GM12878 (cell line): ENCODE measurements around the gene WDR86. TPM values are rescaled to one million over a fixed set of nuclear protein-coding genes. Genes with fewer than 3 reads are reported as not detected.

Experiments
- ATAC-seq: fragments of 200-7000 bp; cut with Tn5 transposase; 3 replicates; pipeline ENCODE4 v1.9.1; 2020; ENCODE audit warnings: mild to moderate bottlenecking, moderate library complexity
- BruUV-seq: library from RNA; stranded (reverse); fragments of 400-500 nt; replicated peaks from 2 replicates; lab custom pipeline; 2021; lab: Mats Ljungman, UMichigan
- CTCF ChIA-PET: fragments of 300-600 bp; sonication (Branson Sonifier 250); formaldehyde crosslinking; extraction: SDS; loops from one replicate; lab custom pipeline; 2021; ENCODE audit warnings: inconsistent platforms; lab: Yijun Ruan, JAX
- POLR2A ChIA-PET: fragments of 350-600 bp; formaldehyde crosslinking; extraction: SDS; loops from one replicate; lab custom pipeline; 2021; ENCODE audit warnings: inconsistent platforms; lab: Charles Lee
- RAD21 ChIA-PET: fragments of 300-600 bp; sonication (Branson Sonifier 250); formaldehyde crosslinking; loops from one replicate; lab custom pipeline; 2023; ENCODE audit warnings: antibody characterized with exemption; ENCODE audit not compliant: unreplicated experiment; lab: Charles Lee
- SMC1A ChIA-PET: fragments of 300-600 bp; sonication (Branson Sonifier 250); formaldehyde crosslinking; loops from one replicate; lab custom pipeline; 2023; ENCODE audit not compliant: unreplicated experiment, uncharacterized antibody; lab: Charles Lee
- DNase-seq: peaks from one replicate; pipeline ENCODE4 v3.0.0-alpha.2; 2011; ENCODE audit warnings: low read depth, low spot score
- FAIRE-seq: peaks from 3 replicates; lab custom pipeline; 2011; peaks lifted over from hg19 to GRCh38; lab: Jason Lieb, UNC
- H2AFZ ChIP-seq: 2 replicates; pipeline ENCODE4 v1.6.0; 2011; ENCODE audit warnings: low read depth, low read length, control low read depth; ENCODE audit not compliant: control insufficient read depth
- H3K27ac ChIP-seq: 2 replicates; pipeline ENCODE4 v1.5.1; 2011; ENCODE audit warnings: control low read depth; ENCODE audit not compliant: control insufficient read depth, insufficient read depth
- H3K27me3 ChIP-seq, 2 experiments: replicated peaks in 1 of 2; 2 replicates each; pipeline versions ENCODE4 v1.6.0 to v1.6.1; 2011; ENCODE audit warnings: low read length in 1 of 2; ENCODE audit not compliant: control insufficient read depth in 2 of 2, insufficient read depth in 2 of 2
- H3K36me3 ChIP-seq, 2 experiments: 2 replicates each; pipeline ENCODE4 v1.5.1; 2011; ENCODE audit warnings: low read length in 1 of 2; ENCODE audit not compliant: control insufficient read depth in 2 of 2, insufficient read depth in 2 of 2
- H3K4me1 ChIP-seq: 2 replicates; pipeline ENCODE4 v1.6.1; 2011; ENCODE audit warnings: mild to moderate bottlenecking, low read length, moderate library complexity, mixed read lengths; ENCODE audit not compliant: control insufficient read depth, insufficient read depth
- H3K4me2 ChIP-seq: 2 replicates; pipeline ENCODE4 v1.6.0; 2011; ENCODE audit warnings: control low read depth; ENCODE audit not compliant: control insufficient read depth, insufficient read depth
- H3K4me3 ChIP-seq: fragments of 200-600 bp; sonication (generic); 2 replicates; pipeline ENCODE4 v1.5.1; 2016
- H3K79me2 ChIP-seq: 2 replicates; pipeline ENCODE4 v1.6.0; 2011; ENCODE audit warnings: low read length; ENCODE audit not compliant: control insufficient read depth, insufficient read depth
- H3K9ac ChIP-seq: 2 replicates; pipeline ENCODE4 v1.8.0; 2011; ENCODE audit warnings: low read length, control low read depth, mixed read lengths; ENCODE audit not compliant: control insufficient read depth, insufficient read depth
- H3K9me3 ChIP-seq: replicated peaks from 3 replicates; pipeline ENCODE4 v1.5.1; 2011; ENCODE audit warnings: mild to moderate bottlenecking, low read length; ENCODE audit not compliant: control insufficient read depth, insufficient read depth
- H4K20me1 ChIP-seq: 2 replicates; pipeline ENCODE4 v1.6.0; 2011; ENCODE audit not compliant: control insufficient read depth, insufficient read depth
- CREM ChIP-seq: IDR thresholded peaks from 2 replicates; pipeline ENCODE4 v1.6.1; 2014; ENCODE audit warnings: antibody characterized with exemption, low read depth
- E2F4 ChIP-seq: IDR thresholded peaks from 2 replicates; pipeline ENCODE4 v1.6.1; 2012; ENCODE audit warnings: low read depth, low read length, improper control_type of control experiment
- EP300 ChIP-seq, 2 experiments: fragments of 150-350 bp in 1 of 2; IDR thresholded peaks; 2 replicates each; pipeline ENCODE4 v1.6.1; 2011 to 2012; ENCODE audit warnings: low read depth in 2 of 2, low read length in 2 of 2, borderline replicate concordance in 1 of 2, improper control_type of control experiment in 1 of 2, inconsistent platforms in 1 of 2; ENCODE audit not compliant: control insufficient read depth in 1 of 2
- IKZF2 ChIP-seq, 2 experiments: fragments of 450-650 bp; IDR thresholded peaks; 2 replicates each; pipeline ENCODE4 v1.6.1; 2017; ENCODE audit warnings: mild to moderate bottlenecking in 2 of 2, moderate library complexity in 2 of 2
- IRF3 ChIP-seq: fragments of 450-650 bp; IDR thresholded peaks from 2 replicates; pipeline ENCODE4 v1.6.1; 2014; ENCODE audit warnings: mild to moderate bottlenecking
- IRF4 ChIP-seq: IDR thresholded peaks from 2 replicates; pipeline ENCODE4 v1.6.1; 2011; ENCODE audit warnings: low read depth, low read length
- JUNB ChIP-seq: IDR thresholded peaks from 2 replicates; pipeline ENCODE4 v1.6.1; 2016; ENCODE audit warnings: antibody characterized with exemption, mild to moderate bottlenecking
- NFYB ChIP-seq: IDR thresholded peaks from 2 replicates; pipeline ENCODE4 v1.6.1; 2011; ENCODE audit warnings: low read depth, mild to moderate bottlenecking, low read length, improper control_type of control experiment, moderate library complexity; ENCODE audit not compliant: insufficient read depth
- PBX3 ChIP-seq: IDR thresholded peaks from 2 replicates; pipeline ENCODE4 v1.6.1; 2011; ENCODE audit warnings: mild to moderate bottlenecking, low read depth, low read length, moderate library complexity; ENCODE audit not compliant: insufficient replicate concordance
- RAD21 ChIP-seq: IDR thresholded peaks from 2 replicates; pipeline ENCODE4 v1.6.1; 2011; ENCODE audit warnings: mild to moderate bottlenecking, low read depth, low read length, moderate library complexity; ENCODE audit not compliant: insufficient read depth
- RCOR1 ChIP-seq: conservative IDR thresholded peaks from 2 replicates; pipeline ENCODE4 v1.6.1; 2012; ENCODE audit warnings: low read depth, low read length, improper control_type of control experiment
- SKIL ChIP-seq: fragments of 450-650 bp; IDR thresholded peaks from 2 replicates; pipeline ENCODE4 v1.6.1; 2017; ENCODE audit warnings: mild to moderate bottlenecking, low read depth, inconsistent platforms; ENCODE audit not compliant: poor library complexity, severe bottlenecking
- SMARCA5 ChIP-seq: fragments of 450-650 bp; IDR thresholded peaks from 2 replicates; pipeline ENCODE4 v1.6.1; 2017; ENCODE audit warnings: mild to moderate bottlenecking
- SP1 ChIP-seq: IDR thresholded peaks from one replicate; pipeline ENCODE4 v1.6.1; 2011; ENCODE audit warnings: low read depth, low read length
- SPI1 ChIP-seq: IDR thresholded peaks from 2 replicates; pipeline ENCODE4 v1.6.1; 2011; ENCODE audit warnings: low read depth, mild to moderate bottlenecking, low read length, moderate library complexity, borderline replicate concordance; ENCODE audit not compliant: insufficient read depth
- YBX1 ChIP-seq: fragments of 450-650 bp; IDR thresholded peaks from 2 replicates; pipeline ENCODE4 v1.6.1; 2016; ENCODE audit warnings: antibody characterized with exemption
- ZNF622 ChIP-seq: fragments of 450-650 bp; IDR thresholded peaks from 2 replicates; pipeline ENCODE4 v1.6.1; 2017; ENCODE audit warnings: mild to moderate bottlenecking, inconsistent platforms
- WGBS: methylation state at CpG from one replicate; pipeline ENCODE4 v1.1.6; 2016; ENCODE audit warnings: low lambda C conversion rate; ENCODE audit not compliant: insufficient replicate concordance, insufficient coverage; ENCODE audit errors: missing lambda C conversion rate; 5-methylcytosine and 5-hydroxymethylcytosine counted together
- in situ Hi-C: fragments of 300-500 bp; cut with MboI; formaldehyde crosslinking; loops from 9 replicates; pipeline ENCODE4 v1.14.3; 2018; ENCODE audit warnings: mixed read lengths
- intact Hi-C: fragments of 100-400 bp; cut with micrococcal nuclease; formaldehyde crosslinking; loops from one replicate; pipeline ENCODE4 v1.14.2; 2022; ENCODE audit not compliant: unreplicated experiment
- polyA plus RNA-seq, 11 experiments: library from polyadenylated mRNA; depleted of rRNA in 4 of 11; unstranded in 6 of 11; stranded (reverse) in 5 of 11; fragments of >200 nt; fragmentation: Nextera tagmentation in 4 of 11; fragmentation: Illumina TruSeq in 1 of 11; extraction: Ambion mirVana in 4 of 11; extraction: Trizol in 1 of 11; gene quantifications; 1 replicate in 1 of 11; 2 replicates in 10 of 11; pipeline versions ENCODE4 v1.2.1 to v1.2.3, GENCODE V29; 2011 to 2016; ENCODE audit warnings: inconsistent platforms in 2 of 11, missing spikeins in 2 of 11, low read depth in 1 of 11
- total RNA-seq, 4 experiments: library from RNA; depleted of rRNA in 3 of 4; stranded (reverse); fragments of >200 nt in 3 of 4; fragmentation: Illumina TruSeq in 1 of 4; extraction: Trizol in 1 of 4; gene quantifications; 2 replicates each; pipeline versions ENCODE4 v1.2.1 to v1.2.3, GENCODE V29; 2013 to 2021

Gene WDR86
- total and polyA plus RNA-seq, 10 of the 15 experiments (the other 5 are each of a cell fraction or from before 2014, with no cell fraction given), result 0.05 to 0.19 (median 0.15) TPM; not detected in 7

GRCh38 chr7:151339651-151340382, 70.0 kb downstream of the WDR86 start:
- Histone ChIP-seq H3K9me3 (peaks cover 5% of the 10 kb centered on the region; the same call in 1 of the 3 replicates), H3K27me3 (no peaks in the 10 kb centered on the region), H3K27ac (peak overlapping the region; percentile 81), H3K9ac (peak overlapping the region; percentile 24; the same call in 1 of the 2 replicates), H3K36me3 (no peaks in the 10 kb centered on the region), H3K79me2 (peaks cover 17% of the 10 kb centered on the region), H4K20me1 (no peaks in the 10 kb centered on the region), H3K4me1 (peaks cover 20% of the 10 kb centered on the region), H2AFZ (peak overlapping the region; percentile 41), H3K4me2 (peak overlapping the region; percentile 53), H3K4me3 (peak overlapping the region; percentile 13; the same call in 1 of the 2 replicates)
- ATAC-seq (peak; percentile 53), FAIRE-seq (peak; percentile 93), DNase-seq (peak; percentile 69)
- intact Hi-C loops, result loop anchor here (5.0 kb wide), 2 partner anchors 113 to 177 kb away; partner anchors contain the start of genes ABCF2 and RHEB
- under 1% methylated on average over 7 of the region's 7 CpGs for WGBS
- POLR2A ChIA-PET, result interaction anchor here (0.5 to 1.2 kb wide), 5 partner anchors 11 to 54 kb away, joined by 3 to 8 read pairs (median 4); no protein-coding TSS in a partner anchor
- no TSS peak for BruUV-seq
- RAD21 ChIA-PET, result interaction anchor here (0.8 to 1.1 kb wide), 3 partner anchors 10 to 24 kb away, joined by 3 to 5 read pairs (median 3); no protein-coding TSS in a partner anchor
- SMC1A ChIA-PET, result interaction anchor here (1.2 to 6.3 kb wide), 5 partner anchors 9 to 24 kb away, joined by 3 to 58 read pairs (median 5); no protein-coding TSS in a partner anchor
- CTCF ChIA-PET, result interaction anchor here (7.1 to 7.5 kb wide), 2 partner anchors 12 to 24 kb away, joined by 69 to 73 read pairs; no protein-coding TSS in a partner anchor
- in situ Hi-C loops, result no loop called here
- TF ChIP-seq SP1 (no peak), SPI1 (no peak), NFYB (0 out of 2 replicates have a peak, but pooled peaks have one; percentile 8), CREM (peak; percentile 55), ZNF622 (no peak), RCOR1 (no peak), IKZF2 (IDR thresholded peaks at IDR 0.05) (0 out of 4 replicates have a peak, but pooled peaks have one; percentile 20 to 43), IRF4 (no peak), RAD21 (no peak), IRF3 (no peak), E2F4 (no peak), EP300 (IDR thresholded peaks at IDR 0.05; ENCODE audit: borderline replicate concordance in 1 of 2, control insufficient read depth in 1 of 2, low read depth in 2 of 2, low read length in 2 of 2) (no peak), PBX3 (no peak), SMARCA5 (peak; percentile 36; the same call in 1 of the 2 replicates), YBX1 (no peak), JUNB (peak; percentile 44; the same call in 1 of the 2 replicates), SKIL (peak; percentile 23)
